Adipose tissue (tissue), 3 donors: ENCODE results near the gene PBRM1. TPM values are rescaled to one million over a fixed set of nuclear protein-coding genes. Genes with fewer than 3 reads are reported as not detected.

Source experiments
- H3K27ac ChIP-seq: one replicate; pipeline ENCODE4 v1.5.1; 2013; ENCODE audit warnings: low read depth, low read length
- WGBS, 3 donors: extraction: QIAGEN DNeasy Blood & Tissue Kit; methylation state at CpG; one replicate each; pipeline ENCODE4 v1.1.7; 2013; 5-methylcytosine and 5-hydroxymethylcytosine counted together
- polyA plus RNA-seq, 3 donors: library from polyadenylated mRNA; stranded (reverse); fragments of 200-250 nt; gene quantifications; one replicate each; pipeline ENCODE4 v1.2.3, GENCODE V29; 2013
- donor health status: healthy with polysubstance abuse.
- donor health status: Bipolar disorder and iron deficiency.
- donor health status: healthy.

PBRM1 gene
- polyA plus RNA-seq, 3 donors: 8.1 to 20.9 (median 15.3) TPM

GRCh38 chr3:52705688-52706686 is 20.3 kb upstream of the PBRM1 start, which contains the start of the genes GLT8D1 and SPCS1:
Gene GLT8D1, minus strand, starts transcription at chr3:52705791. Its CDS starts 5,331 bp downstream, at chr3:52700460.
Gene SPCS1, plus strand, starts transcription at chr3:52706106. Its CDS starts 141 bp downstream, at chr3:52706247.
- peak within 1 kb of the TSS; percentile 31 for H3K27ac ChIP-seq
- 0% methylated on average over 90 to 94 of the region's 94 CpGs for WGBS, 3 donors

- WGBS, 3 donors: 0 to 1% (median 0%) methylated on average over 25 of the region's 25 CpGs
These were observed 19.6 kb upstream of the PBRM1 start for GRCh38 chr3:52705438-52705687.

GRCh38 chr3:52704611-52705437 is 19.1 kb upstream of the PBRM1 start:
- WGBS, 3 donors: 3 to 8% (median 4%) methylated on average over 22 of the region's 22 CpGs

More at GRCh38 chr3:52705438-52705687, 19.6 kb upstream of the PBRM1 start:
- peak overlapping the region; percentile 31 for H3K27ac ChIP-seq

DNA sequence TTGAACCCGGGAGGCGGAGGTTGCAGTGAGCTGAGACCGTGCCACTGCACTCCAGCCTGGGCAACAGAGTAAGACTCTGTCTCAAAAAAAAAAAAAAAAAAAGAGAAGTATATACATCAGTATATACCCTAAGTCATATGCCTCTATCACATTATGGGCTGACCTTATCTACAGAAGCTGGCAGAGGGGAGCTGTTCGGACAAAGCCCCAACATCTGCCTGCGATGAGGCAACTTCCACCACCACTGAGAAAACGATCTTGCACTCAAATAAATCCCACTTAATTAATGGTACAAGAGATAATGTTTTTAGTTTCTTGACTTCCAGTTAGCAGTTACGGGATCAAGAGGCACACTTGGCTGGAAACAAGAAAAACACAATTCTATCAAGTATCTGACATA is 17.6 kb upstream of the PBRM1 start:
- H3K27ac ChIP-seq: no peak overlapping the region
- 80 to 90% (median 88%) methylated on average over 7 of the region's 7 CpGs for WGBS, 3 donors

More at GRCh38 chr3:52704611-52705437, 19.1 kb upstream of the PBRM1 start:
- peak overlapping the region; percentile 31 for H3K27ac ChIP-seq

DNA sequence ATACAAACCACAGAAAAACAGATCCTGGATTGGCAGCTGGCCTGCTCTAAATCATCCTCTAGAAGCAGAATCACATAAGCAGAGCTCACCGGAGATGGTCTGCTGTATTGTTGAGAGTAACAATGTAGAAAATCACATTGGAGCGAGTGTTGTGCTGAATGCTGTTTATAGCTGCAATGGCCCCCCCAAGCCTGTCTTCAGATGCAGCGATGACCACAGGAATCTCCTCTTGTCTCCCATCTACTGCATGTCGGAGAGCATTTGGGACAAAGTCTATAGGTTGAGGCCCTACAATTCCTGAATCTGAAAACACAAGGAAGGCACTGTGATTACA is 11.9 kb upstream of the PBRM1 start:
- 94 to 99% (median 95%) methylated on average over 4 of the region's 4 CpGs for WGBS, 3 donors
- no peak overlapping the region for H3K27ac ChIP-seq

GRCh38 chr3:52696830-52697631 is 11.3 kb upstream of the PBRM1 start:
- WGBS, 3 donors: 76 to 87% (median 83%) methylated on average over 2 of the region's 2 CpGs
- H3K27ac ChIP-seq: no peak overlapping the region

- 66 to 83% (median 83%) methylated on average over 4 of the region's 4 CpGs for WGBS, 3 donors
These were observed 10.3 kb upstream of the PBRM1 start for GRCh38 chr3:52695798-52696671.

DNA sequence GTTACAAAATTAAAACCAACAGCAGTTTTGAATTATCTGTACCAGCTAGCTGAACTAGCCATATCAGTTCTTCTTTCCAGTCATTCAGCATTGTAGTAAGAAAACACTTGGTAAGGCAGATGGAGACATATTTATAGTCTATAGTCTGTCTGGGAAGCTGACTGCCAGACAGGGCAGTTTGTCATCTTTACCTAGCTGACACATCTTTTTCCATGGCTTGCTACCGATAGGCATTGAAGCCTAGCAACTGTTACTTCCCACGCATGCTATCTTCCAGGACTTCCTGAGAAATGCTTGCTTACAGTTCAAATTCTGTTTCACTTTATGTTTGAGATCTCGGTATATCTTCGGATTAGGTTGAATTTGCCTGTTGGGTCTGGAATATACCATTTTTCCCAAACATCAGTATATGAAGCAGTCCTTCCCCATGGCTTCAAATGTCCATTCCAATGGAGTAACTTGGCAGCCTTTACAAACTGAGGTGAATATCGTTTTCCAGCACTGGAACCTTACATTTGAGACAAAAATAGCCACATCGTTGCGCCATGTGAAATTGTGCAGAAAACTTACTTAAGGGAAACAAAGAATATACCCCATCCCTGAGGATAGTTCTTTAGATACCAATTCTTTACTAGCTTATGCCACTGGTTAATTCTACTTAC is 8.9 kb upstream of the PBRM1 start:
- WGBS, 3 donors: 57 to 74% (median 70%) methylated on average over 7 of the region's 7 CpGs
- H3K27ac ChIP-seq: no peak overlapping the region

More at GRCh38 chr3:52695798-52696671, 10.3 kb upstream of the PBRM1 start:
- no peak overlapping the region for H3K27ac ChIP-seq

DNA sequence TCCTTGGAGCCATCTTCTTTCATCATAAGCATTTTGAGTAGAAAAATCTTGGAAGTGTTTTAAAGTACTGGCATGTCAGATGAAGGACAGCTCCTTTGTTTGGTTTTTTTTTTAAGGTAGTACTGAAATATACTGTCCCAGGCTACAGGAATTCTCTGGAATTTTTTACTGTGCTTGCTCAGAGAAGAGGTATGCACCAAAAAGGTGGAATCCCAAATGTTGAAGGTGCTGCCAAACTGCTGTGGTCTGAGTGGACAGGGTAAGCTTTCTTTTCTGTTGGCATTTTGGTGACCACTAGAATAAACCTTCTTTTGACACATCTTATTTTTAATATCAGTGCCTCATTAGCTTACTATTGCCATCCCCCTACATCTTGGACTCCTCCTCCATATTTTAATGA is 7.4 kb upstream of the PBRM1 start:
- H3K27ac ChIP-seq: no peak overlapping the region

- 86 to 100% (median 93%) methylated on average over 2 of the region's 2 CpGs for WGBS, 3 donors
- H3K27ac ChIP-seq: no peak overlapping the region
These were observed 4.8 kb upstream of the PBRM1 start for GRCh38 chr3:52690560-52690959.

GRCh38 chr3:52689151-52689550 is 3.4 kb upstream of the PBRM1 start:
- no peak overlapping the region for H3K27ac ChIP-seq
- 66 to 89% (median 83%) methylated on average over 3 of the region's 3 CpGs for WGBS, 3 donors

- WGBS, 3 donors: 38 to 81% (median 70%) methylated on average over 6 of the region's 6 CpGs
- no peak overlapping the region for H3K27ac ChIP-seq
These were observed 2.6 kb upstream of the PBRM1 start for GRCh38 chr3:52688266-52688665.

DNA sequence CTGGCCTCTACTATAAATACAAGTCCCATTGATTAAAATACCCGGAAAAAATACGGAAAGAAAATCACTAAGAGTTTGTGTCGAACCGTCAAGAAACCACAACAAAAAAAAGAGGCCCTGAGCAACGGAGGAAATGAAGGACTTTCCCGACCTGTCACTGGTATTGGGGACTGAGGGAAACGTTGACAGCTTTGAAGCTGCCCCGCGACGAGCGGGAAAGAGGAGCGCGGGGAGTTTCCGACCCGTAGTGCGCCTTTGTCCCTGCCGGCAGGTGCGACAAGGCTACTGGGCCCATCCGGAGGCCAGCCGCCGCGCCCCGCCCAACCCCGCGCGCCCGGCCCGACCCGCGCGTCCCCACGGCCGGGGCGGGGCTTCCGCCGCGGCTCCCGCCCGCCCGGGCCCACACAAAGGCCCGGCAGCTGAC is 416 bp downstream of the PBRM1 start:
- peak overlapping the region; percentile 88 for H3K27ac ChIP-seq
- WGBS, 3 donors: 0% methylated on average over 24 to 41 of the region's 41 CpGs

GRCh38 chr3:52684184-52684583 is 1.5 kb downstream of the PBRM1 start:
- H3K27ac ChIP-seq: no peak overlapping the region
- 19 to 55% (median 53%) methylated on average over 5 of the region's 5 CpGs for WGBS, 3 donors

- WGBS, 3 donors: 66 to 70% (median 70%) methylated on average over 6 of the region's 6 CpGs
- no peak overlapping the region for H3K27ac ChIP-seq
These were observed 2.1 kb downstream of the PBRM1 start for GRCh38 chr3:52683611-52684010.

- H3K27ac ChIP-seq: no peak overlapping the region
These were observed 3.7 kb downstream of the PBRM1 start for GRCh38 chr3:52682016-52682415.

GRCh38 chr3:52681596-52681995 is 4.1 kb downstream of the PBRM1 start:
- no peak overlapping the region for H3K27ac ChIP-seq

More at GRCh38 chr3:52681596-52681995, 4.1 kb downstream of the PBRM1 start:
- 35 to 49% (median 36%) methylated on average over 3 of the region's 3 CpGs for WGBS, 3 donors
